Measurements from ENCODE around the gene COG1.

The COG1 gene

DNA sequence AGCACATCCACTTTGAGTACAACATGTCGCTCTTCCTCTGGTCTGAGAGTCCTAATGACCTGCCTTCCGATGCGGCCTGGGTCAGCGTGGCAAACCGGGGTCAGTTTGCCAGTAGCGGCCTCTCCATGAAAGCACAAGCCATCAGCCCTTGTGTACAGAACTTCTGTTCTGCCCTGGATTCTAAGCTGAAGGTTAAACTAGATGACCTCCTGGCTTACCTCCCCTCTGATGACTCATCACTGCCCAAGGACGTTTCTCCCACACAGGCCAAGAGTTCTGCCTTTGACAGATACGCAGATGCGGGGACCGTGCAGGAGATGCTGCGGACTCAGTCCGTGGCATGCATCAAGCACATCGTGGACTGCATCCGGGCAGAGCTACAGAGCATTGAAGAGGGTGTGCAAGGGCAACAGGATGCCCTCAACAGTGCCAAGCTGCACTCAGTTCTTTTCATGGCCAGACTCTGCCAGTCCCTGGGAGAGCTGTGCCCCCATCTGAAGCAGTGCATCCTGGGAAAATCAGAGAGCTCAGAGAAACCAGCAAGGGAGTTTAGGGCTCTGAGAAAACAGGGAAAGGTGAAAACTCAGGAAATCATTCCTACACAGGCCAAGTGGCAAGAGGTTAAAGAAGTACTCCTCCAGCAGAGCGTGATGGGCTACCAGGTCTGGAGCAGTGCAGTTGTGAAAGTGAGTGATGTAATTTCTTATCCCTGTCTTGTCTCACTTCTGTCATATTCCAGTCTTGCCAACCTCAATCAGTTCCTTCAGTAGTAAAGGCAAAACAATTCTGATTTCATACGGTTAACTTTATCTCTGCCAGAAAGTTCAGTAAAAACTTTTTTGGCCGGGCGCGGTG lies 8.6 kb downstream of the COG1 start:
- Histone ChIP-seq H3K79me2 (ENCODE audit: insufficient read depth, low read depth) (no peaks in the 10 kb centered on the region), H3K4me1 (ENCODE audit: low read depth, poor library complexity, severe bottlenecking) (no peaks in the 10 kb centered on the region), H4K20me1 (ENCODE audit: insufficient read depth) (no peaks in the 10 kb centered on the region), H3K27me3 (ENCODE audit: insufficient read depth, low read depth) (no peaks in the 10 kb centered on the region), H3K27ac (no peak overlapping the region), H3K4me2 (no peak overlapping the region), H3K4me3 (IDR thresholded peaks at IDR 0.05; ENCODE audit: insufficient read depth, low read depth, low read length) (no peak overlapping the region), H2AFZ (ENCODE audit: low read depth) (no peak overlapping the region), H3K36me3 (ENCODE audit: insufficient read depth) (peaks cover 39% of the 10 kb centered on the region; the same call in 1 of the 2 replicates), H3K9ac (no peak overlapping the region)
- TF ChIP-seq, protein P1, sequence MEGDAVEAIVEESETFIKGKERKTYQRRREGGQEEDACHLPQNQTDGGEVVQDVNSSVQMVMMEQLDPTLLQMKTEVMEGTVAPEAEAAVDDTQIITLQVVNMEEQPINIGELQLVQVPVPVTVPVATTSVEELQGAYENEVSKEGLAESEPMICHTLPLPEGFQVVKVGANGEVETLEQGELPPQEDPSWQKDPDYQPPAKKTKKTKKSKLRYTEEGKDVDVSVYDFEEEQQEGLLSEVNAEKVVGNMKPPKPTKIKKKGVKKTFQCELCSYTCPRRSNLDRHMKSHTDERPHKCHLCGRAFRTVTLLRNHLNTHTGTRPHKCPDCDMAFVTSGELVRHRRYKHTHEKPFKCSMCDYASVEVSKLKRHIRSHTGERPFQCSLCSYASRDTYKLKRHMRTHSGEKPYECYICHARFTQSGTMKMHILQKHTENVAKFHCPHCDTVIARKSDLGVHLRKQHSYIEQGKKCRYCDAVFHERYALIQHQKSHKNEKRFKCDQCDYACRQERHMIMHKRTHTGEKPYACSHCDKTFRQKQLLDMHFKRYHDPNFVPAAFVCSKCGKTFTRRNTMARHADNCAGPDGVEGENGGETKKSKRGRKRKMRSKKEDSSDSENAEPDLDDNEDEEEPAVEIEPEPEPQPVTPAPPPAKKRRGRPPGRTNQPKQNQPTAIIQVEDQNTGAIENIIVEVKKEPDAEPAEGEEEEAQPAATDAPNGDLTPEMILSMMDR (conservative IDR thresholded peaks at IDR 0.05; ENCODE audit: low read depth, low read length) = no peak

DNA sequence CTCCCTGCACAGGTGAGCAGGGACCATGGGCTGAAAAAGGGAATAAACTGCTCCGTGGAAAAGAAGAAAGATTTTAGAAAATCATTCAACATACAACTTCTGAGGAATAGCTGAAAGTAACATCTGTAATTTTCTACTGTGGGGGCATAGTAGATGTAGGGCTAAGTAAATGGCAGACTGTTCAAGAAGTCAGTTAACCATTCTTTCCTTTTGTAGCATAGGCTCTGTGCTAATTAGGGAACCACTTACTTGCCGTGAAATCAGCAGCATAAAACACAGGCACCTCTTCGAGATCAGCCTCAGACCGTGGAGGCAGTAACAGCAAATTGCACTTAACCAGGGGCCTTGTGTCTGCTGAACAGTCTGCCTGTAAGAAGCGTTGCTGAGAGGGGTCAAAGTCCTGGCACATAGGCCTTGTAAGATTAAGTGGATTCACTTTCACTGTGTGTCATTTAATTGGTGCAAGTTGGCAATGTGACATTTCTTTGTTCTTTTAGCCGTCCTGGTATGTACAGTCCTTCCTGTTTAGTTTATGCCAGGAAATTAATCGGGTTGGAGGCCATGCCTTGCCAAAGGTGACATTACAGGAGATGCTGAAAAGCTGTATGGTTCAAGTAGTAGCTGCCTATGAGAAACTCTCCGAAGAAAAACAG lies 10.4 kb downstream of the COG1 start:
- Histone ChIP-seq H2AFZ (ENCODE audit: low read depth) (no peak overlapping the region), H3K79me2 (ENCODE audit: insufficient read depth, low read depth) (no peaks in the 10 kb centered on the region), H3K36me3 (ENCODE audit: insufficient read depth) (peaks cover 33% of the 10 kb centered on the region; the same call in 1 of the 2 replicates), H3K27ac (no peak overlapping the region), H3K9ac (no peak overlapping the region), H3K27me3 (ENCODE audit: insufficient read depth, low read depth) (no peaks in the 10 kb centered on the region), H3K4me3 (IDR thresholded peaks at IDR 0.05; ENCODE audit: insufficient read depth, low read depth, low read length) (no peak overlapping the region), H3K4me1 (ENCODE audit: low read depth, poor library complexity, severe bottlenecking) (no peaks in the 10 kb centered on the region), H3K4me2 (no peak overlapping the region), H4K20me1 (ENCODE audit: insufficient read depth) (no peaks in the 10 kb centered on the region)
- TF ChIP-seq, protein P1 (conservative IDR thresholded peaks at IDR 0.05; ENCODE audit: low read depth, low read length) = no peak

DNA sequence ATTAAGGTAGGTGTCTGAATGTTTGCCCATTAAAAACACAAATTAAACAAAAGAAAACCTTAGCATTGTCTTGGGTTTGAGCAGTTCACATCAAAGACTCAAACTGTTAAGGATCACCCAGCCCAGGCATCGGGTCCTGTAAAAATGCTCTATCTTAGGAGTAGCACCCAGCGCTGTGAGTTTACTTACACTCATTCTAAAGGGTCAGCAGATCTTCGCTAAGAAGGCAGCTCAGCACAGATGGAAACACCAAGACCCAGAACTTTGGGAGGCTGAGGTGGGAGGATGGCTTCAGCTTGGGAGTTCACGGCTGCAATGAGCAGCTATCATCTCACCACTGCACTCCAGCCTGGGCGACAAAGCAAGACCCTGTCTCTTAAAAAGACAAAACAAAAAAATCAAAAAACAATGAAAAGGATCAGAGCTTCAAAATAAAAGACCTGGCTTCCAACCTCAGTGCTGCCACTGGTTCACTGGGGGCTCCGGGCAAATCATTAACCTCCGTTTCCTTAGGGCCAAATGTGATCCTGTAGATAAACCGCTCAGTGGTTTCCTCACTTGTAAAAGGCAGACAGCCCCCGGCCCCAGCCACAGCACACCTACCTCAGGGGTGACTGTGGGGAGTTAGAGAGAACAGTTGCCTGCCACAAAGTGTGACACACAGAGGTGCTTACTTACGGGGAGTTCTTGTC lies 11.1 kb downstream of the COG1 start:
- Histone ChIP-seq H3K4me1 (ENCODE audit: low read depth, poor library complexity, severe bottlenecking) (no peaks in the 10 kb centered on the region), H3K4me3 (IDR thresholded peaks at IDR 0.05; ENCODE audit: insufficient read depth, low read depth, low read length) (no peak overlapping the region), H3K36me3 (ENCODE audit: insufficient read depth) (peaks cover 26% of the 10 kb centered on the region; the same call in 1 of the 2 replicates), H2AFZ (ENCODE audit: low read depth) (no peak overlapping the region), H3K27ac (no peak overlapping the region), H3K27me3 (ENCODE audit: insufficient read depth, low read depth) (no peaks in the 10 kb centered on the region), H3K9ac (no peak overlapping the region), H4K20me1 (ENCODE audit: insufficient read depth) (no peaks in the 10 kb centered on the region), H3K79me2 (ENCODE audit: insufficient read depth, low read depth) (no peaks in the 10 kb centered on the region), H3K4me2 (no peak overlapping the region)
- TF ChIP-seq, protein P1 (conservative IDR thresholded peaks at IDR 0.05; ENCODE audit: low read depth, low read length) = no peak

DNA sequence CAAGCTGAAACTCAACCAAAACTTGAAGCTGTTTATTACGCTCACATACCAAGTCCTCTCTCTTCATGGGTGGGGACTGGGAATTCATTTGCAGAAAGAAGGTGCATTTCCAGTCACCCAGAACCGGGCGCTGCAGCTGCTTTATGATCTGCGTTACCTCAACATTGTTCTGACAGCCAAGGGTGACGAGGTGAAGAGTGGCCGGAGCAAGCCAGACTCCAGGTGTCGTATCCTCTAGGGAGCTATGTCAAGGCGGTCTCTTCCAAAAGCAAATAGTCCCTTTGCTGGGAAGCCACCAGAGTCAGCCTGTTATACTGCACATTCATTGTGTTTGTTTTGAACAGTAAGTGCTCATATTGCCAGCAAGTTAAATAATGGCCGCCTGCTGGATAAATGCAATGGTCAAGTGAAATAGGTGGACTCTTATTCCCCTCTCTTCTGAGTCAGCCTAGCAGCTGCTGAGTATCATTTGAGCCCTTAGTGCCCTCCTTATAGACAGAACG lies 12.7 kb downstream of the COG1 start:
- Histone ChIP-seq H3K27ac (no peak overlapping the region), H3K9ac (no peak overlapping the region), H3K27me3 (ENCODE audit: insufficient read depth, low read depth) (no peaks in the 10 kb centered on the region), H3K36me3 (ENCODE audit: insufficient read depth) (peaks cover 14% of the 10 kb centered on the region; the same call in 1 of the 2 replicates), H3K4me1 (ENCODE audit: low read depth, poor library complexity, severe bottlenecking) (no peaks in the 10 kb centered on the region), H4K20me1 (ENCODE audit: insufficient read depth) (no peaks in the 10 kb centered on the region), H2AFZ (ENCODE audit: low read depth) (no peak overlapping the region), H3K4me2 (no peak overlapping the region), H3K79me2 (ENCODE audit: insufficient read depth, low read depth) (no peaks in the 10 kb centered on the region; the same call in 1 of the 2 replicates), H3K4me3 (IDR thresholded peaks at IDR 0.05; ENCODE audit: insufficient read depth, low read depth, low read length) (no peak overlapping the region)
- TF ChIP-seq, protein P1 (conservative IDR thresholded peaks at IDR 0.05; ENCODE audit: low read depth, low read length) = no peak

Data from KMS-11 (cell line).